SIG-M5 treated with dmso at 0.1 percent for 504 hours (cell line): Measurements from ENCODE around the gene TMEM178B.
"Not testable (repeated sequence)": the region's sequence is repeated elsewhere in the genome, so short reads cannot be mapped to it uniquely, and the experiment has no call there.

Experiments used
- DNase-seq: peaks from one replicate; lab custom pipeline; 2025; ENCODE audit not compliant: unreplicated experiment; lab: John Stamatoyannopoulos, UW

The TMEM178B gene

GRCh38 chr7:141181812-141182211 is 107.9 kb downstream of the TMEM178B start:
- DNase-seq, result no peak

GRCh38 chr7:141184532-141185190 is 110.8 kb downstream of the TMEM178B start:
- no peak for DNase-seq

GRCh38 chr7:141185369-141185967 is 111.6 kb downstream of the TMEM178B start:
- no peak for DNase-seq

- DNase-seq, result no peak
Observed at GRCh38 chr7:141189231-141189630, 115.4 kb downstream of the TMEM178B start.

GRCh38 chr7:141190495-141190894 is 116.6 kb downstream of the TMEM178B start:
- no peak for DNase-seq

- no peak for DNase-seq
Observed at GRCh38 chr7:141191277-141191676, 117.4 kb downstream of the TMEM178B start.

- no peak for DNase-seq
Observed at GRCh38 chr7:141193066-141193465, 119.2 kb downstream of the TMEM178B start.

- not testable (repeated sequence) for DNase-seq
Observed at GRCh38 chr7:141195722-141196121, 121.9 kb downstream of the TMEM178B start.

- no peak for DNase-seq
Observed at GRCh38 chr7:141198194-141198958, 124.5 kb downstream of the TMEM178B start.

GRCh38 chr7:141200191-141201108 is 126.6 kb downstream of the TMEM178B start:
- no peak for DNase-seq

- no peak for DNase-seq
Observed at GRCh38 chr7:141201145-141201885, 127.5 kb downstream of the TMEM178B start.

GRCh38 chr7:141202535-141202934 is 128.7 kb downstream of the TMEM178B start:
- no peak for DNase-seq

- no peak for DNase-seq
Observed at GRCh38 chr7:141203177-141203576, 129.3 kb downstream of the TMEM178B start.

GRCh38 chr7:141203586-141203985 is 129.7 kb downstream of the TMEM178B start:
- no peak for DNase-seq

- DNase-seq, result no peak
Observed at GRCh38 chr7:141207661-141208060, 133.8 kb downstream of the TMEM178B start.

- no peak for DNase-seq
Observed at GRCh38 chr7:141208539-141208938, 134.7 kb downstream of the TMEM178B start.

- DNase-seq, result no peak
Observed at GRCh38 chr7:141209454-141209853, 135.6 kb downstream of the TMEM178B start.

GRCh38 chr7:141210862-141211261 is 137.0 kb downstream of the TMEM178B start:
- DNase-seq, result no peak

GRCh38 chr7:141213226-141213625 is 139.4 kb downstream of the TMEM178B start:
- DNase-seq, result no peak

- no peak for DNase-seq
Observed at GRCh38 chr7:141217938-141218337, 144.1 kb downstream of the TMEM178B start.
